ENCODE data around the gene HTR3C. TPM values are rescaled to one million over a fixed set of nuclear protein-coding genes. Genes with fewer than 3 reads are reported as not detected.

The HTR3C gene
- total RNA-seq, 4 donors from 2014 or later: 0.48 TPM; not detected in 3

DNA sequence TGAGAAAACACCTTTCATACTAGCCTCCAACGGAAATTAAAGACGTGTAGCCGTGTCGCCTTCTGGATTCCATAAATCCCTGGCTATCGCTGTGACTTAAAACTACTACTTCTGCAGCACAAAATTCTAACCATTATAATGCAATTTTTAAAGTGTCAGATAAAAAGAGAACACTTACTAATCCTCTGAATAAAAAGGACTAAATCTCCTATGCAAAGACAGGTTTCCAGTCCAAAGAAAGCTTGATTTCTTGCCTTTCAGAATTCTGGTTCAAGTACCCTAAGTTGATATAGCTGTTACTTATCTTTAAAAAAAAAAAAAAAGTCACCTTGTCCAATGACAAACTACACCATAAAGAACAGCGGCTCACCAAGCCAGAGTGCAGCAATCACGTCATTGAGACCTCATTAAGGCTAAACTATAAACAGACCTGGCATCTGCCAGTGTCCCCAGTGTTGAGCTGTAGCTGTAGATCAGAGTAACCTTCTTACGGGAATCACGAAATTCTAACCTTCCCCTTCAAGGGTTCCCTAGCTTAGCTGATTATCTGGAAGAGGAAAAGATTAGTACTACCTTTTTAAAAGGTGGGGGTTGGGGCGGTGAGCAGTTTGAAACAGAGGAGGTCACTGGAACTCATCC, 37.3 kb upstream of the HTR3C start:
- Histone ChIP-seq H3K4me3 (peak overlapping the region in 1 of 4 donors; percentile 12), H3K36me3 (no peaks in the 10 kb centered on the region), H3K27me3 (no peaks in the 10 kb centered on the region), H3K27ac (peak overlapping the region in 3 of 4 donors; percentile 45 to 89 (median 48)), H3K9me3 (no peaks in the 10 kb centered on the region), H3K4me1 (peaks cover 14 to 57% (median 34%) of the 10 kb centered on the region in 4 donors)
- TF ChIP-seq, protein P1, sequence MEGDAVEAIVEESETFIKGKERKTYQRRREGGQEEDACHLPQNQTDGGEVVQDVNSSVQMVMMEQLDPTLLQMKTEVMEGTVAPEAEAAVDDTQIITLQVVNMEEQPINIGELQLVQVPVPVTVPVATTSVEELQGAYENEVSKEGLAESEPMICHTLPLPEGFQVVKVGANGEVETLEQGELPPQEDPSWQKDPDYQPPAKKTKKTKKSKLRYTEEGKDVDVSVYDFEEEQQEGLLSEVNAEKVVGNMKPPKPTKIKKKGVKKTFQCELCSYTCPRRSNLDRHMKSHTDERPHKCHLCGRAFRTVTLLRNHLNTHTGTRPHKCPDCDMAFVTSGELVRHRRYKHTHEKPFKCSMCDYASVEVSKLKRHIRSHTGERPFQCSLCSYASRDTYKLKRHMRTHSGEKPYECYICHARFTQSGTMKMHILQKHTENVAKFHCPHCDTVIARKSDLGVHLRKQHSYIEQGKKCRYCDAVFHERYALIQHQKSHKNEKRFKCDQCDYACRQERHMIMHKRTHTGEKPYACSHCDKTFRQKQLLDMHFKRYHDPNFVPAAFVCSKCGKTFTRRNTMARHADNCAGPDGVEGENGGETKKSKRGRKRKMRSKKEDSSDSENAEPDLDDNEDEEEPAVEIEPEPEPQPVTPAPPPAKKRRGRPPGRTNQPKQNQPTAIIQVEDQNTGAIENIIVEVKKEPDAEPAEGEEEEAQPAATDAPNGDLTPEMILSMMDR (IDR thresholded peaks at IDR 0.05): no peak
- TF ChIP-seq POLR2A (IDR thresholded peaks at IDR 0.05): peak; percentile 54
- peak in 2 of 3 donors; percentile 46 to 85 for TF ChIP-seq POLR2AphosphoS5 (IDR thresholded peaks at IDR 0.05)
- TF ChIP-seq EP300 (IDR thresholded peaks at IDR 0.05; ENCODE audit: low read depth): no peak
- intact Hi-C loops (cut with DNase I; ENCODE audit: low total_unique reads) (no loop called here), in situ Hi-C loops (cut with MboI; ENCODE audit: low pct_ligation_motif_present in 1 of 4, low pct_unique_long_range_greater_than_20kb in 1 of 4, low sequenced_read_pairs in 3 of 4) (no loop called here)
- peak; percentile 60 for DNase-seq
- WGBS, 2 donors (ENCODE audit: low coverage in 1 of 2): 67 to 73% methylated on average over 10 of the region's 10 CpGs

DNA sequence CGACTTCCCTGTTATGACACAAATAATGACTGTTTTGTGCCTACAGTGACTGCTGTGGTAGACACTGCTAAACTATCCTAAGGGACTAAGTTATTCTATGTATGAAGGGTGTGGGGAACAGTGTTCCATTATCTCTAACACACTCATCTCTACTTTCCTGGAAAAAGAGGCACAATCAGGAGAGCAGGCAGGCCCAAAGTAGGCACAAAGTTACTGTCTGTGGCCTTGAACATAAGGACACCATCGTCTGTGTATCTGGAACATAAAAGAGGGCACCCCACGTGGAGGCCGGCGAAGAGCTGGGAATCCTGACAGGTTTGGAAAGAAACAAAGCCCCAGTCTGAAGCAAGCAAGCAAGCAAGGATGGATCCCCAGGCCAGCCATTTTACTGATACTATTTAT, 36.7 kb upstream of the HTR3C start:
- Histone ChIP-seq H3K36me3 (no peaks in the 10 kb centered on the region), H3K9me3 (no peaks in the 10 kb centered on the region), H3K4me3 (no peak overlapping the region), H3K4me1 (peaks cover 14 to 57% (median 33%) of the 10 kb centered on the region in 4 donors), H3K27me3 (no peaks in the 10 kb centered on the region), H3K27ac (peak overlapping the region in 3 of 4 donors; percentile 45 to 89 (median 48))
- no peak for TF ChIP-seq POLR2AphosphoS5 (IDR thresholded peaks at IDR 0.05)
- TF ChIP-seq EP300 (IDR thresholded peaks at IDR 0.05; ENCODE audit: low read depth): no peak
- TF ChIP-seq, protein P1 (IDR thresholded peaks at IDR 0.05): no peak
- no peak for TF ChIP-seq POLR2A (IDR thresholded peaks at IDR 0.05)
- no peak for DNase-seq
- intact Hi-C loops (cut with DNase I; ENCODE audit: low total_unique reads) (no loop called here), in situ Hi-C loops (cut with MboI; ENCODE audit: low pct_ligation_motif_present in 1 of 4, low pct_unique_long_range_greater_than_20kb in 1 of 4, low sequenced_read_pairs in 3 of 4) (no loop called here)
- 50 to 71% methylated on average over 1 to 5 of the region's 5 CpGs for WGBS, 2 donors (ENCODE audit: low coverage in 1 of 2)

DNA sequence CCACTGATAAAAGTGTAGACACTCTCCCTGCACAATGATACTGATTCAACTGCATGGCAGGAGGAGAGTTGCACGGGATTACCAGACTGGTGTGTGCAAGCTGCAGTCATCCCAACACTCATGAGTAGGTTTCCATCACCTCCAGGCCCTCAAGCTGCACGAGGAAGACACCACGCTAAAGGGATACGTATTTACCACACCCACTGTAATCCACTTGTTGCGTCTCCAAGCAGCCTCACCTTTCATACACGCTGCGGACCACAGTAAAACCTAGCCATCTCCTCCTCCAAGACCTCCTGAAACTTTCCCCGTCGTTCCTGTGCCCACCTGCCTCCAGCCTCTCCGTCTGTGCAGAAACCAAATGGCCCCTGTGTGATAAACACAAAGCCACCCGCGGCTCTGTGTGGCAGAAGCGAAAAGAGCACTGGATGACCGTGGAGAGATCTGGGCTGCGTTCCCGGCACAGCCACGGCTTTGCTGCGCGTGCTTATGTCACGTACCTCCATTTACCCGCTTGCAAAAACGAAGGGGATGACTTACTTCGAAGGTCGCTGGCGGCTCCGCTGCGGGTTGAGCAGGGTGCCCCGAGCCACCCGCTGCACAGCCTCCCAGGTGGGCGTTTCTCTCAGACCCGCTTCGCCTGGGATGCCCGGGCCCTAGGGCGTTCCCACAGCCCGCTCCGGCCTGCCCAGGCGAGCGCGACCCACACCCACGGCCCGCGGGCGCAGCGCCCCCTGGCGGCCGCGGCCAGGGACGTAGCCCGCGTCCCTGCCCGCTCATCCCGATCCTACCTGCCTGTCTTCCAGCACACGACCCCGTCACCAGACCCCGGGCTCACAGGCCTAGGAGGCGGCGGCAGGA, 35.8 kb upstream of the HTR3C start:
- H3K9me3 ChIP-seq: no peaks in the 10 kb centered on the region
- intact Hi-C loops (cut with DNase I; ENCODE audit: low total_unique reads): no loop called here
- in situ Hi-C loops (cut with MboI; ENCODE audit: low pct_ligation_motif_present in 1 of 4, low pct_unique_long_range_greater_than_20kb in 1 of 4, low sequenced_read_pairs in 3 of 4): no loop called here
- peak overlapping the region; percentile 74 to 97 (median 86) for H3K4me3 ChIP-seq
- 9 to 53% methylated on average over 7 to 49 of the region's 57 CpGs for WGBS, 2 donors (ENCODE audit: low coverage in 1 of 2)
- peaks cover 14 to 51% (median 30%) of the 10 kb centered on the region in 4 donors for H3K4me1 ChIP-seq
- H3K36me3 ChIP-seq: no peaks in the 10 kb centered on the region
- H3K27me3 ChIP-seq: no peaks in the 10 kb centered on the region
- peak overlapping the region; percentile 79 to 89 (median 87) for H3K27ac ChIP-seq
- peak; percentile 73 for DNase-seq
- TF ChIP-seq POLR2AphosphoS5 (IDR thresholded peaks at IDR 0.05) (no peak), EP300 (IDR thresholded peaks at IDR 0.05; ENCODE audit: low read depth) (no peak)
- TF ChIP-seq, protein P1 (IDR thresholded peaks at IDR 0.05): peak in 4 of 5 experiments; percentile 94 to 97 (median 96)

Data from transverse colon (tissue), 4 donors.